A172 (cell line): ENCODE data around the gene WDR37. TPM values are rescaled to one million over a fixed set of nuclear protein-coding genes. Genes with fewer than 3 reads are reported as not detected.
"Not testable (repeated sequence)": the region's sequence is repeated elsewhere in the genome, so short reads cannot be mapped to it uniquely, and the experiment has no call there.

Experiments
- DNase-seq: peaks from one replicate; pipeline ENCODE4 v3.0.0-alpha.2; 2015; ENCODE audit warnings: low spot score
- total RNA-seq: library from RNA; depleted of rRNA; stranded (reverse); fragments of >200 nt; shearing (Covaris generic); gene quantifications from 2 replicates; pipeline ENCODE4 v1.2.3, GENCODE V29; 2014

WDR37 gene
- total RNA-seq, 1 experiment from 2014 or later = 8.8 TPM

DNA sequence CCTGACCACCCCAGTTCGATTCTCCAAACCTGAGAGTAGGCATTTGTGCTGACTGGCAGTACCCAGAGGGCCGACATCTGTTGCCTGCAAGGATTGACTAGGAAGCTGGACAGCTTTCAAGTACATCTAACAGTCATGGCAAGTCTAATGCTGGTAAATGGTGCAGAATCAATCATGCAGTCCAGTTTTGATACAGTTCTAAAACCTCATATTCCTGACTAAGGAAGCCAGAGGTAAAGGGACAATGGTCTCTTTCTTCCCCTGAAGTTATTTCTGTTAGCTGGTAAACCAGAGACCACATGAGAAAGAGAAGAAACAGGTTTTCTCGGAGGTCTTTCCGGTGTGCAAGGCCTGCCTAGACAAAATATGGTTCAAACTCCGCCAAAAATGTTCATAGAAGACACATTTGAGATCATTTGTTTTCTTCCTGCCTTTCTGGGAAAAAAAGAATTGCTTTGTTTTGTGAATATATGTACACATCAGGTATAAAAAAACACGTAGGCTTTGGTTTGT, 97.1 kb downstream of the WDR37 start:
- no peak for DNase-seq

DNA sequence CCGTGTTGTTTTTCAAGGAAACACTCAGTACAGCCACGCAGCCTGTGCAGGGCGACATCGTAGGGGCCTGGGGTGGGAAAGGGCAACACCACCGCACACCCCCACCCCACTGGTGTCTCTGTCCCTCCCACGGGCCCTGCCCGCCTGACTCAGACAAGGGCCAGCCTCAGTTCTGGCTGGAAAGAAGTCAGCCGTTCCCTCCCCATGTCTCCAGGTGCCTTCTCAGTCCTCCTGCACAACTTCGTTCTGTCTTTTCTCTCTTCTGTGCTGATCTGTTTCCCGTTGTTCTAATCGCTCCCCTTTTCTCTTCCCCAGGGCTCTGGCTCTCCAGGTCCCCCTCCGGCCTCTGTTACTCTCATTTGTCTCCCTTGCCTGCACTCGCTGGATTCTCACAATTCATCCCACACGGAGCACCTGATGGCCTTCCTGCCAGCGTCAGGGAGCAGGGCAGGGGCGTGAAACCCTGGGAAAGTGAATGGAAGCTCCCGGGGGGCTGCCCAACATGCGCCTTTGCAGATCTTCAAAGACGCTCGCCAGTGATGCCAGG, 97.7 kb downstream of the WDR37 start:
- DNase-seq = no peak

DNA sequence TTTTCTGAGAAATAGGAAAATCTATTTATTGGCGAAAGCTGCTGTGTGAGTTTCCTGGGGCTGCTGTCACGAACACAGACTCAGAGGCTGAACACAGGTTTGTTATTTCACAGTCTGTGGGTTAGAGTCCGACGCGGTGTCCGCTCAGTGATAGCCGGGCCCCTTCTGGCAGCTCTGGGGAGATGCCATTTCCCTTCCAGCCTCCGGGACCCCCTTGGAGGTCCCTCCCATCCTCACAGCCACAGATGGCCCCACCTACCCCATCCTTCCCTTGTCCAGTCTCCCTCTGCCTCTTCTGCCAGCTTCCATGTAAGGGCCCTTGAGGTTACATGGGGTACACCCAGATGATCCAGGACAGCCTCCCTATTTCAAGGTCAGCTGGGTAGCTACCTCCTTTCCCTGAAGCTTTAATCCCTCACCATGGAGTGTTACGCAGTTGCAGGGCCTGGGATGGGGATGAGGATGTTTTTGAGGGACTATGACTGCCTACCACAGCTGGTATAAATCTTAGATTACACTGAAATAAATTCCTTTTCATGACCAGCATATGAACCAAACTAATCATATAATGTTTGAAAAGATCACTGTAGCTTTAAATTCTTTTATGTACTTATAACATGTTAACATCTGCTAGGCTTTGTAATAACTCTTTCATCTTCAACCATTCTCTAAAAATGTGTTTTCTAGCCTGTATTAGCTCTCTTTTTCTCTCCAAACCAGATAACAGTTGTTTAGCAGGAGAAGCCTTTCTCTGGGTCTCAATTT, 98.5 kb downstream of the WDR37 start:
- DNase-seq = no peak

DNA sequence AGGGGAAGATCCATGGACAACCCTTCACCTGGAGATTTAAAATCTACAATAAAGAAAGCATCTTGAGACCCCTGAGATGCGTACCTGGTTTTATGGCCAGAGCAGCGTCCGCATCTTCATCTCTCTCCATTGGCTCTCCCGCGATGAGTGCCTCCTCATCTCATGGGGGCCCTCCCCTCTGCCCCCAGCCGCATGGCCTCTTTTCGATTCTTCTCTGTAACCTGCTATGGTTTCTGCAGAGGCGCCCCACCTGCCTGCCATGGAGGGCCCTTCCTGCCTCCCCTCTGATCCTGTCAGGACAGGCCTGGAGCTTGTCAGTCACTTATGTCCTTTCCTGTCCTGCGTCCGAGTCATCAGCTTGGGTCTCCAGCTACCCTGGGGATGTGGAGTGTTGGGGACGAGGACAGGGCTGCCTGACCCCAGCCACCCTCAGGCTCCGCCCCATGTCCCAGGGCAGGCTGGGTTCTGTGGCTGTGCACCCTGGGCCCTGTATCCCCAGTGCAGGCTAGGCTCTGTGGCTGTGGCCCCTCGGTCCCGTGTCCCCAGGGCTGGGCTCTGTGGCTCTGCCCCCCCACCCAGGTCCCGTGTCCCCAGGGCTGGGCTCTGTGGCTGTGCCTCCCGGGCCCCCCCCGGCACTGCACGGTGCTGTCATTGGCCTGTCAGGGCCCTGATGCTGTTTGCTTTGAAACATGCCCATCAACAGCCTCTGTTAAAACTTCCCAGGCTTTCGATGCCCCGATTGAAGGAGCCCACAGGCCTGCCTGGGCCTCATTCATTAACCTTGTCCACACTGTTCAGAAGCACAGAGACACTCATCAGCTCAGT, 99.8 kb downstream of the WDR37 start:
- no peak for DNase-seq

DNA sequence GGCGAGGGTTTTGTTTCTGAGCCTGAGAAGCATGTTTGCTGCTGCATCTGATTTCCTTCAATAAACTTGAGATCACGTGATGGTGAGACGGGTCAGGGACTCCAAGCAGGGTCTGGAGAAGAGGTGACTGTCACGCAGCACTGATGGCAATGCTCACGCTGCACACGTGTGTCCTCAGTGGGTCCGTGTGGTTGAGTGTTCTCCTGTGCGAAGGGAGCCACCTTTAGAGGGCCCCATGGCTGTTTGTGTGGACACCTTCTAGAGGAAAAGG, 100.4 kb downstream of the WDR37 start:
- no peak for DNase-seq

DNA sequence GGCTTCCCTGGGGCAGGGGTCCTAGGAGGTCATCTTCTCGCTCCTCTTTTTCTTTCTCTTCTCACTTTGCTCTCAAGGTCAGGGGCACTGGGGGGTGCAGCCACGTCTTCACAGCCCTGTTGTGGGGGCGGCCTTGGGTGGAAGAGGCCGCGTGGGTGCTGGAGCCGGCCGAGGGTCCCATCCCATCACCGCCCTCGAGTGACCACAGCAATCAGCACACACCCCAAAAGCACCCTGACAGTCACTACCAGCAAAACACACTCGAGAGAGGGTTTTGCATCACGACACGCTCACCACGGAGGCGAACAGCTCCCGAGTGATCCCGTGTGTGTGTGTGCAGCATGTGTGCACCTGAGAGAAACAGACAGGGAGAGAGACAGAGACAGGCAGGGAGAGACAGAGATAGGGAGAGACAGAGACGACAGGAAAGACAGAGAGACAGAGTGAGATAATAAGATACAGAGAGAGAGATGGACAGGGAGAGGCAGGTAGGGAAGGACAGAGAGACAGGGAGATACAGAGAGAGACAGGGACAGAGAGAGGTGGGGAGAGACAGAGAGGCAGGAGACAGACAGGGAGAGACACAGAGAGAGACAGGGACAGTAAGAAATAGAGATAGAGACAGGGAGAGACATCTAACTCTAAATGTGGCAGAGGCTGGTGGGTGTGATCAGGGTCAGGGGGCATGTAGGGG, 100.9 kb downstream of the WDR37 start:
- no peak for DNase-seq

DNA sequence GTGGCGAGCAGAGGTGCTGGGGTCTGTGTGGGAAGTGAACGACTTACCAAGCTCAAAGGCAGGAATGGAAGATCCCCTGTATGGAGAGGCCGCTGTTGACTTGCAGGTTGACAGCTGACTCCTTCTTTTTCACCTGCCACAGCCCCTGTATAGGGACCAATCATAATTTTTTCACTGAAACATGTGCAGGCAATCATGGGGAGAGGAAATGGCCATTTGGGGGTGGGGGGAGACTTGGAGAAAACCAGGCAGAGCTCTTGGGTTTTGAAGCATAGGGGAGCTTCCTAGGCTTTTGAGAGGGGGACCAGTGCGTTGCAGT, 101.4 kb downstream of the WDR37 start:
- DNase-seq = no peak

DNA sequence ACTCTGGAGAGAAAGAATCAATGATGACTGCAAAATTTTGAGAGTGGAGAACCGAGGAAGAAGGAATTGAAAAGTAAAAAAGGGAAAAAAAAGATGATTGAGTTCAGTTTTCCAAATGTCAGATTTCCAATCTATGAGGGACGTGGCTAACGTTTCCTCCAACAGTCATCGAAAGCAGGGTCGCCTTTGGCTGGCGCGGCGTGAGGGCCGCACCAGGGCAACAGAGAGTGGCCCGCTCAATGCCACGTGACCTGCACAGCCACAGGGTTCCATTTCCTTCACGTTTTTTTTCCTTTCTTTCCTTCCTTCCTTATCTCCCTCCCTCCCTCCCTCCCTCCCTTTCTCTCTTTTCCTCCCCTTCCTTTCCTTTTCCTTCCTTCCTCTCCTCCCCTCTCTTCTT, 101.9 kb downstream of the WDR37 start:
- no peak for DNase-seq

DNA sequence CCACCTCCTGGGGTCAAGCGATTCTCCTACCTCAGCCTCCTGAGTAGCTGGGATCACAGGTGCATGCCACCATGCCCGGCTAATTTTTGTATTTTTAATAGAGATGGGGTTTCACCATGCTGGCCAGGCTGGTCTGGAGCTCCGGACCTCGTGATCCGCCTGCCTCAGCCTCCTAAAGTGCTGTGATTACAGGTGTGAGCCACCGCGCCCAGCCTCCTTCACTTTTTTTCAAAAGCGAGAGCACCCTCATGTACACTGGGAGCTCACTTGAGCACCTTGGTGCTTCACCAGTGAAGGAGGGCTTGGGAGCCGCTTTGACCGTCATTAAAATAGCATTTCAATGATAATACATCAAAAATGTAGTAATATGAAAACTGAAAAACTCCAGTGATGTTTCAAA, 102.4 kb downstream of the WDR37 start:
- not testable (repeated sequence) for DNase-seq

DNA sequence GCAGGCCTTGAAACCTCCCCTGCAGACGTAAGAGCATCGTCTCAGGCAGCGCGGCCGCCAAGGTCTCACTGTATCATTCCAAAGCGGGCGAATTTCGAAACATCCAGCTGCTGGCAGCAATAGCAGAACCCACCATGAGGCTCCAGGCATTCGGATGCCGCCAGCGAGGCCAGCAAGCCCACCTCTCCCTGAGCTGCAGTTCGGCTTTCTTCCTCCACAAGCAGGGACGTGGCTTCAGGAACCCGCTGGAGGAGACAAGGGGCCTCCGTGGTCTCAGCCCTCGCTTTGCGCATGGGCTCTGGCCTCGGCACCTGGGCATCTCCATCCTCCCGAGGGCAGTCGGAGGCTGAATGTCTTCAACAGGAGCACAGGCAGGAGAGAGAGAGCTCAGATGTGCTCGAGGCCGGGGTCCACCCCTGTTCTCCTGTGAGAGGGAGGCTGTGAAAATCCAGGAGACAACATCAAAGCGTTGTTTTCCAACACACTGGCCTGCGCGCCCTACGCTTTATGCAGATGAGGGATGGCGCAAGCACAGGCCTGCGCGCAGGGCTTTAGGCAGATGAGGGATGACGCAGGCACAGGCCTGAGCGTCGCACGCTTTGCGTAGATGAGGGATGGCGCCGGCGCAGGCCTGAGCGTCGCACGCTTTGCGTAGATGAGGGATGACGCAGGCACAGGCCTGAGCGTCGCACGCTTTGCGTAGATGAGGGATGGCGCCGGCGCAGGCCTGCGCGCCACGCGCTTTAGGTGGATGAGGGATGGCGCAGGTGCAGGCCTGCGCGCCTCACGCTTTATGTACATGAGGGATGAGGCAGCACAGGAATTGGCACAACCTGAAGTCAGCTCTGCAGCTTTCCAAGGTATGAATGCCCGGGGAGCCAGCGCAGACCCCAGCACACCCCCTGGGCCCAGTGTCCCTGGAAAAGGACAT, 103.2 kb downstream of the WDR37 start:
- DNase-seq = no peak

DNA sequence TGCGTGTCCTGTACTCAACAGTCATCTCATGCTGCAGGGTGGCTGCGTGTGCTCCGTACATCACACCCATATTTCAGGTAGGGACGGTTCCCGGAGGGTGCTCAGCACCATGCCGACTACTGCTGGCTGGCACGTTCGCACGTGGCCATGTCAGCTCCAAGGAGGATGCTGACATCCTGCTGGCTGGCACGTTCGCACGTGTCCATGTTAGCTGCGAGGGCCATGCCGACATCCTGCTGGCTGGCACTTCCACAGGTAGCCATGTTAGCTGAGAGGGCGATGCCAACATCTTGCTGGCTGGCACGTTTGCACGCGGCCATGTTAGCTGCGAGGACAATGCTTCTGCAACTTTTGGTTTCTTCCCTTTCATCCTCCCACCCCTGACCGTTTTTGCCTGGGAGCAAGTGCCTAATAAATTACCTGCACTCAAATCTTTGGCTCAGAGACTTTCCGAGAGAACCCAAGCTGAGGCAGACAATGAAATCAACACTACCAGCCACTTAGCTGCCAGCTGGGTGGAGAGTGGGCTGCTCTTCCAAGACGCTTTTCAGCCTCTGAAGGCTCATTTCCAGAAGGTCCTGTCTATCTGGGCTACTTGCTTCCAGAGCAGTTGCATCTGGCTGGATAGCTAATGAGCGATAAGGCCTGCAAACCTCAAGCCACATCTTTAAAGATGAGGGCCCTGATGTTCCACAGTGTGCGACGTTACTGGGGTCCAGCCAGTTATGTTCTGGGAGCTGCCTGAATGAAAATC, 104.6 kb downstream of the WDR37 start:
- no peak for DNase-seq

DNA sequence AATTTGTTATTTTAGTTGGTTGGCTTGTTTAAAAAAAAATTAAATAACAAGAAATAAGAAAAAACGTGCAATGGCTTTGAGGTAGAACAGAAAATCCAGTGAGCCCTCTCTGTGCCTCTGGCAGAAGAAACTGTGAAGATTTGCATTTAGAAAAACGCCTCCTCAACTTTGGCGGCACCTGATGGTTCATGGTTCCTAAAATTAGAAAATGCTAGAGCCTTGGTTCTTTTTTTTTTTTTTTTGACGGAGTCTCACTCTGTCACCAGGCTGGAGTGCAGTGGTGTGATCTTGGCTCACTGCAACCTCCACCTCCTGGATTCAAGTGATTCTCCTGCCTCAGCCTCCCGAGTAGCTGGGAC, 105.1 kb downstream of the WDR37 start:
- not testable (repeated sequence) for DNase-seq

DNA sequence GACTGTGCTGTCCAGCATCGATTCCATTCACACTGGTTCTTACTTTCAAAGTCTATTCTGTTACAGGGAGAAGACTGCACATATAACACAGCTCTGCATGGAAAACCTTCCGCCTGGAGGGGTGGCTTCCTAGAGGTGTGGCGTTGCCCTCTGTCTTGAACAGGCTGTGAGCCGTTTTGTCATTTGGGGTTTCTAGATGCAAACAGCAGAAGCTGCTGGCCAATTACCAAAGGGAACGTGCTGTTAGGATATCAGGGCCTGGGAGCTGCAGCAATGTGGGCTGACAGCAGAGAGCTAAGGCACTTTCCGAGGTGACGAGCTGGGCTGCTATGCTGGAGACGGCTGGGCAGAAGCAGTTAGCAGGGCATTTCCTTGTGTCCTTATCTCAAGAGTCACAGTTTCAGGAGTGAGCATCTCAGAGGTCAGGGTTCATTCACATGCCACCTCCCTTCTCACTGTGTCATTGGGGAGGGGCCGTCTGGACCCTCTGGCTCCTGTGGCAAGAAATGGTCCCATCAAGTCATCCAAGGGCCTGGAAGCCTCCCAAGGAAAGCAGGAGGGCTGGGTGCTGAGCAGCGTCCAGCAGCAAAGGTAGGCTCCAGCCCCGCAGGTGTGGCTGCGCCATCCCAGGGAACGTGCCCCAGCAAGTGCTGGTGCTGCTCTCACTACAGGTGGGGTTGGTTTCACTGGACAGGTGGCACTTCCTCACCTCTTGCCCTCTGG, 106.5 kb downstream of the WDR37 start:
- DNase-seq = no peak

DNA sequence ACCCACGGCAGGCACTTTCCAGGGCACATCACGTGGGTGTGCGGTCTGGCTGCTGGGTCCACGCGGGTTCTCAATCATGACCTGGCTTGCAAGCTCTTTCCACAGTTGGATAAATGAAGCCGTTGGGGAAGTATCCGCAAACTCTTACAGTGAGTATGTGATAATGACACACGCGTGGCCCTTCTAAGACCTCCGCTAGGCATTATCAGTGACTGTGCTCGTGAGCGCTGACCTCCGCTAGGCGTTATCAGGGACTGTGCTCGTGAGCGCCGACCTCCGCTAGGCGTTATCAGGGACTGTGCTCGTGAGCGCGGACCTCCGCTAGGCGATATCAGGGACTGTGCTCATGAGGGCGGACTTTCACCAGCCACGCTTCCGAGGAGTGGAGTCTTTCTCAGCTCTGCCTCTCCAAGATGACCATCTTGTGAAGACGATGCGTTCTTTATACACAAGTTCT, 107.0 kb downstream of the WDR37 start:
- no peak for DNase-seq

DNA sequence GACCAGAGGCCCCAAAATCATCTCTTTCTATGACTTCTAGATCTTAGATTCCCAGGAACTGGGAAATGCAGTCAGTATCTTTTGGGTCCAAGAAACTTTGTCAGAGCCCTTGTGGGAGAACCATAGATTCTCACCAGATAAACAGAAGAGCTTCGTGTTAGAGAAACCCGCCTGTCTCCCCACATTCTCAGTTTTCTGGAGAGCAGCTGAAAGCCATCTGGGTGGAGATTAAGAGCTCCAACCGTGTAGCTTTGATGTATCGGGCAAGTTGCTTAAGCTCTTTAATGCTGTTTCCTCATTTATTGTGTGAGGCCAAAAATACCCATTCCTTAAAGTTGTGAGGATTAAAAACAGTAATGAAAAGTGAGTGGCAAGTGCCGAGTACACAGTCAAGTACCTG, 107.6 kb downstream of the WDR37 start:
- DNase-seq = no peak

DNA sequence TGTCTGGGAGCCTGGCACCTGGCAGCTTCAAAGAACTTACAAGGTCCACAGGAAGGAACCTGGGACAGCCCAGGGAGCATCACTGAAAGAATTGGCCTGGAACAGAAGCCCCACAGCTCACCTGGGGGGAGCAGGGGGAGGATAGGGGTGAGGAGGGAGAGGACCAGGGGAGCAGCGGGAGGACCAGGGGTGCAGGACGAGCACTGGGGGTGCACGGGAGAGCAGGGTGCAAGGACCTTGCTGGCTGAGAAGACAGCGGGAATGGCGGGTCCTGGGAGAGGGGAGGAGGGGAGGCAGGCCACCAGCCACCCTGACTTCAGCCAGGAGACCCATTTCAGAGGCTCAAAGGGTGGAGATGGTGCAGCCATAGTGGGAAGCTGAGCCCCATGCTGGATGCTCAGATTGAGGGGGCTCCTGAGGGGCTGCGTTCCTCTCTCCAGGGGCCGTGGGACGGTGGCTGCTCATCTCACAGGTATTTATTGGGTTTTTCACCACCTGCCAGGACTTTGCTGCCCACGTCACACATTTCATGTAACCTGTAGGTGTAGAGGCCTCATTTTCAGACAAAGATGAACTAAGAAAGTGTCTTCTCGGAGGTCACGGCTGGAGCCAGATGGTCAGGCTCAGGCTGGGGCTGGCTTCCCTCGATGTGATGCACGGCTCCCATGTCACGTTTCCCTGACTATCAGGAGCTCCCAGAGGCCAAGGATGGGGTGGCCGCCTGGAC, 110.1 kb downstream of the WDR37 start:
- no peak for DNase-seq

DNA sequence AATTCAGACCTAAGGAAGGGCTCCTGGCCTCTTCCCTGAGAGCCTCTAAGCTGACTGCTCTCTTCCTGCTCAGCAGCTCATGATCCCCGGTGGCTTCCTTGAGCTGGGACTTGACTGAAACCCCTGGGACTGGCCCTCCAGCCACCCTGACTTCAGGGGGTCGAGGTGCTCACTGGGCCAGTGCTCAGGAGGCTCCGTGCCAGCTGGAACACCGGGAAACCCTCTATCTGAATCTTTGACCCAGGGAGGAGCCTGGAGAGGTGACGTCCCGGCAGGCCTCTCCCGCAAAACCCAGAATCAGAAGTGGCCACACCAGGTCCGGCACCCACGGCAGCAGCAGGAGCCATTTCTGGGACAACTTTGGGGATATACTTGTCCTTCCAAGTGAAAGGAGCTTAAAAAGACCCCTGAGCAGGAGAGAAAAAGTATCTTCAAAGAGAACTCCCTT, 110.7 kb downstream of the WDR37 start:
- DNase-seq = no peak

DNA sequence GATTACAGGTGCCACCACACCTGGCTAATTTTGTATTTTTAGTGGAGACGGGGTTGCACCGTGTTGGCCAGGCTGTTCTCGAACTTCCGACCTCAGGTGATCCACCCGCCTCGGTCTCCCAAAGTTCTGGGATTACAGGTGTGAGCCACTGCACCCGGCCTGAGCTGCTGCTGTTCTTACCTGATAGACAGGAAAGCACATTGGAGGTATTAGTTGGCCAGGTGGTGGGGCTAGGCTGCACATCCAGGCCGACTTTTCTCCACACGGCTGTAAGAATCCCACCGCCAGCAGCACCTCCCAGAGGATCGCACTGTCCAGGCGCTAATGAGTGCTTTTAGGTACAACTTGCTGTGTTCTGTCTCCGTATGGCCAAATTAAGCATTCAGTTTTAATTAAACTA, 112.6 kb downstream of the WDR37 start:
- no peak for DNase-seq

DNA sequence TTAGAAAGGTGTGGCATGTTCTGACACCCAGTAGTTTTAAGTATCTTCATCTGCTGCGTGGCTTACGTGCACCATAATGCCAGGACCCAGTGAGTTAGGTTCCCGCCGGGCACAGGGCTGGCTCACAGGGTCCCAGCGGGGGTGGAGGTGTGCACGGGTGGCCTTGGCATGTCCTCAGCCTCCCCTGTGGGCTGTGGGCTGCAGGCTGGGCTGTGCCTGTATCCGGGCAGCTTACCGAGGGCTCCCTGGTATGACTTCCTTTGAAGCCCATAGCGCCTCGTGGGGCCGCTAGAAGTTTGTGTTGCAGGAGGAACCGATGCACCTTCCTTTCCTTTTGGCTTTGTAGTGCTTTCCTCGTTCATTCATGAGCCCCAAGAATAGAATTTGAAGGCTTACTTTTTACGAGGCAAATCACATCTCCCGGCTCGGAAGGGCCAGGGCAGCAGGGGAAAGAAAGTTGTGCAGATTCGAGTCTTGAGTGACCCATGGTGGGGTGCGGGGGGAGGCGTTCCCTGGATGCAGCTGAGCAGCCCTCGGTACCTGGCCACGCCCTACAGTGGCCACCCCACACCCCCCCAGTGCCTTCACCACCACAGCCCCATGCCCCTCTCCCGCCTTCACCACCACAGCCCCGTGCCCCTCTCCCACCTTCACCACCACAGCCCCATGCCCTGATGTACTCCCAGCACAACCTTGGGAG, 113.2 kb downstream of the WDR37 start:
- no peak for DNase-seq
